ENCODE measurements around the gene PRKN.

The PRKN gene

DNA sequence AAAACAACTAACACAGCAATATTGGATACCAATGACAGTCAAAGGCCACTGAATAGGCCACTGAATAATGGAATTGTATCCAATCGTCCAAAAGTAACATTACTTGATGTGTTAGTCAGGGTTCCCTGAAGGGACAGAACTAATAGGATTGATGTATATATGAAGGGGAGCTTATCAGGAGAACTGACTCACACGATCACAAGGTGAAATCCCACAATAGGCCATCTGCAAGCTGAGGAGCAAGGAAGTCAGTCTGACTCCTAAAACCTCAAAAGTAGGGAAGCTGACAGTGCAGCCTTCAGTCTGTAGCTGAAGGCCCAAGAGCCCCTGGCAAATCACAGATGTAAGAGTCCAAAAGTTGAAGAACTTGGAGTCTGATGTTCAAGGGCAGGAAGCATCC lies 571.4 kb downstream of the PRKN start:
- Histone ChIP-seq H3K4me1 (ENCODE audit: insufficient read depth, low read length) (no peaks in the 10 kb centered on the region), H3K4me3 (ENCODE audit: low read length) (no peak overlapping the region), H3K36me3 (ENCODE audit: insufficient read depth, low read length) (no peaks in the 10 kb centered on the region), H3K27ac (ENCODE audit: low read depth, low read length) (no peak overlapping the region), H3K9me3 (ENCODE audit: insufficient read depth, low read depth, low read length) (0 out of 2 replicates have a peak, but pooled peaks cover 3% of the 10 kb centered on the region), H3K27me3 (ENCODE audit: insufficient read depth, low read length) (no peaks in the 10 kb centered on the region), H3K9ac (ENCODE audit: low read depth, low read length) (no peak overlapping the region)
- 96% methylated on average over 2 of the region's 2 CpGs for WGBS

DNA sequence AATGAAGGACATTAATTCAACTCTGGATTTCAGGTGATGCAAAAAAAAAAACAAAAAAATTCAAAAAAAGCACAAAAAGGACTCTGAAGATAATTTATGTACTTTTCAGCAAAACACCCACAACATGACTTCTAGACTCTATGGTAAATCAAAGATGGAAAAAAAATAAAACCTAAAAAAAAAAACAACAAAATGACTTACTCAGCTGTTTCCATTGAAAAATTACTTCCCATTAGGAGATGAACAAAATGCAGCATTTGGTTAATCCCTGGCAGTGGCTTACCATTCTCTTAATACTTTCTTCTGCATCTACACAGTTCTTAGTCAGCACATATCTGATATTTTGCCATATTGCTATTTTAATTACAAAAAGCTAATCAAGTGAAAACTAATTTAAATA lies 572.6 kb downstream of the PRKN start:
- Histone ChIP-seq H3K36me3 (ENCODE audit: insufficient read depth, low read length) (no peaks in the 10 kb centered on the region), H3K27me3 (ENCODE audit: insufficient read depth, low read length) (no peaks in the 10 kb centered on the region), H3K4me3 (ENCODE audit: low read length) (no peak overlapping the region), H3K27ac (ENCODE audit: low read depth, low read length) (no peak overlapping the region), H3K9me3 (ENCODE audit: insufficient read depth, low read depth, low read length) (0 out of 2 replicates have a peak, but pooled peaks cover 3% of the 10 kb centered on the region), H3K4me1 (ENCODE audit: insufficient read depth, low read length) (peaks cover 4% of the 10 kb centered on the region; the same call in 1 of the 2 replicates), H3K9ac (ENCODE audit: low read depth, low read length) (no peak overlapping the region)

DNA sequence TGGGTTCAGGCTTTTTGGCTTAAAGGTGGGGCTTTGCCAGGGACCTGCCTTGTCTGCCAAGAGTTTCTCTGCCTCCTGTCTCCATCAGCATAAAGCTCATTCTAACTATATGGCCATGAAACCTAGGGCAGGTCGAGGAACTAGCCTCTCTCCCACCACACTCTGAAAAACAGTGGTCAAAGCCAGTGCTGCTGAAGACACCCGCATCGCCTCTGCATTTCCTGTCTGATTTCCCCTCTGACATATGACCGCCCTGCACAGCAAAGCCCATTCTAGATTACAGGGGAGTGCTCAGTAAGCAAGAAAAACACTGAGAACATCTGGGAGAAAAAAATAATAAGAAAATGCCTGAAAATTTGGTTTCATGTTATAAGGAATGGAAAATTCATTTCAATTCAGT lies 573.6 kb downstream of the PRKN start:
- H3K9ac ChIP-seq (ENCODE audit: low read depth, low read length): no peak overlapping the region
- H3K9me3 ChIP-seq (ENCODE audit: insufficient read depth, low read depth, low read length): 0 out of 2 replicates have a peak, but pooled peaks cover 3% of the 10 kb centered on the region
- H3K36me3 ChIP-seq (ENCODE audit: insufficient read depth, low read length): no peaks in the 10 kb centered on the region
- H3K27me3 ChIP-seq (ENCODE audit: insufficient read depth, low read length): no peaks in the 10 kb centered on the region
- peaks cover 11% of the 10 kb centered on the region for H3K4me1 ChIP-seq (ENCODE audit: insufficient read depth, low read length)
- H3K27ac ChIP-seq (ENCODE audit: low read depth, low read length): no peak overlapping the region
- 92% methylated on average over 4 of the region's 4 CpGs for WGBS
- no peak overlapping the region for H3K4me3 ChIP-seq (ENCODE audit: low read length)

DNA sequence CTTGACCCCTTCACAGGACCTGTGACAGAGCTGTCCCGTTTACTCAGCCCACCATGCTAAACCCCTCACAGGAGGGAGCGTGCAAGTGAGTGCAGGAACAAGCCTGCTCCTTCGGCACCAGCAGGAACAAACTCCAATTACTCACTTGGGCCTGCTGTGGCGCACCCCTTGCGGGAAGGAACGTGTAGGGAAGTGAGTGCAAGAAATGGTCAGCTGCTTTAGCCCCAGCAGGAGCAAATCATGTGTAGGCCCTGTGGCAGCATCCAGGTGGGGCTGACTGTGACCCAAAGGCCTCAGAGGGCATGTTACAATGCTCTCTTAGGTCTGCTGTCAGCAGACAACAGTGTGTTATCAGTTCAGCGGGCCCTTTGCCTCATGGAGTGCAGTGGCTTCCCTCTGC lies 574.4 kb downstream of the PRKN start:
- 94% methylated on average over 7 of the region's 7 CpGs for WGBS
- H3K4me1 ChIP-seq (ENCODE audit: insufficient read depth, low read length): peaks cover 11% of the 10 kb centered on the region
- H3K27me3 ChIP-seq (ENCODE audit: insufficient read depth, low read length): no peaks in the 10 kb centered on the region
- 0 out of 2 replicates have a peak, but pooled peaks cover 3% of the 10 kb centered on the region for H3K9me3 ChIP-seq (ENCODE audit: insufficient read depth, low read depth, low read length)
- H3K36me3 ChIP-seq (ENCODE audit: insufficient read depth, low read length): no peaks in the 10 kb centered on the region
- no peak overlapping the region for H3K4me3 ChIP-seq (ENCODE audit: low read length)
- H3K9ac ChIP-seq (ENCODE audit: low read depth, low read length): no peak overlapping the region
- H3K27ac ChIP-seq (ENCODE audit: low read depth, low read length): no peak overlapping the region

DNA sequence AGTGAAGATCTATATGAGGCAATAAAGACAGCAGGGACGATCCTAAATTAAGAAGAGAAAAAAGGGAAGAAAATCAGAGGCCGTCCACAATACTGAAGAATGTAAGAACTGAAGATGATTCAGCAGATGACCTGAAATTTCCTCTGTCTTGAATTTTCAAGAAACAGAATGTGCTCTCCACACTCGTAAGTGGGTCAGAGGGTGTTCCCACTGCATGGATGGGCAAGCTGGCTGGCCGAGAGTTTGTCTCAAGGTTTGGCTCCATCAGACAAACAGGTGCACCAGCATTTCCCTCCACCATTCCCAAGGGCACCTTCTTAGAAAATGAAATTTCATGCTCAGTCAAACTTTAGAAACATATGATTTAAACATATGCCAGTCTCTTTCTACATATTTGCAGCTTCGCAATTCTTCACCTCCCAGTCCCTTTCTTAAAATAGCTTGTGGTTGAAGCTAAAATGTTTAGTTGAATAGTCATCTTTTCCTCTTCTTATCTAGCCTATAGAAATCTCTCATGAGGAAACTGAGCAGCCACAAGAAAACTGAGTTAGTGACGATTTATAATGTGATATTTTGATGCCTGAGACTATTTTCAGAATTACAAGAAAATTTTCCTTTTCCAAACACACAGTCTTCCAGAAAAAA lies 576.4 kb downstream of the PRKN start:
- Histone ChIP-seq H3K9me3 (ENCODE audit: insufficient read depth, low read depth, low read length) (0 out of 2 replicates have a peak, but pooled peaks cover 3% of the 10 kb centered on the region), H3K9ac (ENCODE audit: low read depth, low read length) (no peak overlapping the region), H3K4me3 (ENCODE audit: low read length) (no peak overlapping the region), H3K36me3 (ENCODE audit: insufficient read depth, low read length) (no peaks in the 10 kb centered on the region), H3K27me3 (ENCODE audit: insufficient read depth, low read length) (no peaks in the 10 kb centered on the region), H3K4me1 (ENCODE audit: insufficient read depth, low read length) (peaks cover 11% of the 10 kb centered on the region), H3K27ac (ENCODE audit: low read depth, low read length) (no peak overlapping the region)
- WGBS: 94% methylated on average over 4 of the region's 6 CpGs

DNA sequence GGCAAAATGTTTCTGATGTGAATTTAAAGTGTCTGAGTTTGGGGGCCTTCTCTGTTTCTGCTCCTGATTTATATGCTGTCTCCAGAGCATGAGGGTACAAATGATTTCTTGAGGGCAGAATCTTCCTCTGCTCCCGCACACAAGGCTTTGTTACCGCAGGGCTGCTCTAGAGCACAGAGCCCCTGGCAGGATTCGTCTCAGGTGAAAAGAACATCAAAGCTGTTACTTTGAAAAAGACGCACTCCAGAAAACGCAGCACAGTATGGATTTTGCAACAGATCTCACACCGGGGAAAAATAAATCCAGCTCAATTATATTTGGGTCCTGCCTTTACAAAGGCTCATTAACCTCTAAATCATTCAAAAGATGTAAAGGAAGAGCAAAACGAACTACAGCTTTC lies 577.3 kb downstream of the PRKN start:
- no peak overlapping the region for H3K9ac ChIP-seq (ENCODE audit: low read depth, low read length)
- H3K27ac ChIP-seq (ENCODE audit: low read depth, low read length): no peak overlapping the region; the same call in 1 of the 2 replicates
- no peaks in the 10 kb centered on the region for H3K27me3 ChIP-seq (ENCODE audit: insufficient read depth, low read length)
- peaks cover 11% of the 10 kb centered on the region for H3K4me1 ChIP-seq (ENCODE audit: insufficient read depth, low read length)
- 0 out of 2 replicates have a peak, but pooled peaks cover 3% of the 10 kb centered on the region for H3K9me3 ChIP-seq (ENCODE audit: insufficient read depth, low read depth, low read length)
- WGBS: 93% methylated on average over 7 of the region's 7 CpGs
- no peaks in the 10 kb centered on the region for H3K36me3 ChIP-seq (ENCODE audit: insufficient read depth, low read length)
- H3K4me3 ChIP-seq (ENCODE audit: low read length): no peak overlapping the region

DNA sequence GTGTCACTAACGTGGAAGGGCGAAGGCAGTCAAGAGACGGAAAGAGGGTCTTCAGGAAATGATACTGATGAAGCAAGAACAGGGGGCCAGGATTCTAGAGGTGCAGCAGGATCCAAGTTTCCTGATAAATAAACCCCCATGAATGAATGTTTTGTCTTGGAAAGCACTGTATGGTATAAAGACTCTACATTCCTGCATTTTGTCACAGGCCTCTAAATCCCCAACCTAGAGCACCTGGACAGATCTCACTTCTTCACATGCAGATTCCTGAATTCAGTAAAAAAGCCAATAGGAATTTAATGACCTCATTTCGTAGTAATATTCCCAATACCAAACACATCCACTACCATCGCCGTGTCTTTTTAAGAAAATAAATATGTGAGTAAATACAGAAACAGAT lies 577.8 kb downstream of the PRKN start:
- WGBS: 92% methylated on average over 5 of the region's 6 CpGs
- Histone ChIP-seq H3K27me3 (ENCODE audit: insufficient read depth, low read length) (no peaks in the 10 kb centered on the region), H3K4me3 (ENCODE audit: low read length) (no peak overlapping the region), H3K27ac (ENCODE audit: low read depth, low read length) (no peak overlapping the region), H3K9ac (ENCODE audit: low read depth, low read length) (no peak overlapping the region), H3K4me1 (ENCODE audit: insufficient read depth, low read length) (peaks cover 11% of the 10 kb centered on the region), H3K9me3 (ENCODE audit: insufficient read depth, low read depth, low read length) (0 out of 2 replicates have a peak, but pooled peaks cover 3% of the 10 kb centered on the region), H3K36me3 (ENCODE audit: insufficient read depth, low read length) (no peaks in the 10 kb centered on the region)

DNA sequence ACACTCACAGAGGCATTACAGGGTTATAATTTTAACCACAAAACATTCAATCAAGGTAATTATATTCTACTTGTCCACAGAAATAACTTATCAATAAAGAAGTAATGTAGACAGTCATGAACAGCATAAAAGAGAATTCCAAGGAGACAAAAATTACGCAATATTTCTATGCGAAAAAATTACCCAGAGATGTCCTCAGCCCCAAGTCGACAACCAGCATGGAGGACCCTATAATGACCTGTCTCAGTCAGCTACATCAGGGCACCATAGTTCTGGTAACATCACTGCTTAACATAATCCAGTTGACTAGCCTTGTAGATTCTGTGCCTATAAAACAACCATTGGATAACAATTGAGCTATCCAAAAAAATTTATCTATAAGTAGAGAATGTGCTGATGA lies 579.8 kb downstream of the PRKN start:
- Histone ChIP-seq H3K9me3 (ENCODE audit: insufficient read depth, low read depth, low read length) (no peaks in the 10 kb centered on the region), H3K4me3 (ENCODE audit: low read length) (no peak overlapping the region), H3K36me3 (ENCODE audit: insufficient read depth, low read length) (no peaks in the 10 kb centered on the region), H3K4me1 (ENCODE audit: insufficient read depth, low read length) (peaks cover 11% of the 10 kb centered on the region), H3K27ac (ENCODE audit: low read depth, low read length) (no peak overlapping the region), H3K27me3 (ENCODE audit: insufficient read depth, low read length) (no peaks in the 10 kb centered on the region), H3K9ac (ENCODE audit: low read depth, low read length) (no peak overlapping the region)
- 98% methylated on average over 3 of the region's 3 CpGs for WGBS

DNA sequence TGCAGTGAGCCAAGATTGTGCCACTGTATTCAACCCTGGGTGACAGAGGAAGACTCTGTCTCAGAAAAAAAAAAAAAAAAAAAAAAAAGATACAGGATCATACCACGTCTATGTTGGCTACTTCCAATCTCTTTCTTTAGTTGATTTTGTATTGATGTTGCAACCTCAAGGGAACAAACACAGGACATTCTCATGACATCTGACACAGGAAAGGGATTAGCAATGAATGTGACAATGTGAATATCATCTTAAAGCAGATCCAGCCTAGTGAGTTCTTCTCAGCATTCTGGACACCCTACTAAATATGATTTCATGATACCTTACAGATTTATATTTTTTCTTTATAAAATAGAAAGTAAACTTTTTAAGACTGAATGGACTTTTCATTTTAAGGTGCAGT lies 580.3 kb downstream of the PRKN start:
- Histone ChIP-seq H3K9ac (ENCODE audit: low read depth, low read length) (no peak overlapping the region), H3K36me3 (ENCODE audit: insufficient read depth, low read length) (no peaks in the 10 kb centered on the region), H3K27ac (ENCODE audit: low read depth, low read length) (no peak overlapping the region), H3K27me3 (ENCODE audit: insufficient read depth, low read length) (no peaks in the 10 kb centered on the region), H3K4me3 (ENCODE audit: low read length) (no peak overlapping the region), H3K9me3 (ENCODE audit: insufficient read depth, low read depth, low read length) (no peaks in the 10 kb centered on the region), H3K4me1 (ENCODE audit: insufficient read depth, low read length) (peaks cover 11% of the 10 kb centered on the region)
- WGBS: 89% methylated on average over 1 of the region's 1 CpG

DNA sequence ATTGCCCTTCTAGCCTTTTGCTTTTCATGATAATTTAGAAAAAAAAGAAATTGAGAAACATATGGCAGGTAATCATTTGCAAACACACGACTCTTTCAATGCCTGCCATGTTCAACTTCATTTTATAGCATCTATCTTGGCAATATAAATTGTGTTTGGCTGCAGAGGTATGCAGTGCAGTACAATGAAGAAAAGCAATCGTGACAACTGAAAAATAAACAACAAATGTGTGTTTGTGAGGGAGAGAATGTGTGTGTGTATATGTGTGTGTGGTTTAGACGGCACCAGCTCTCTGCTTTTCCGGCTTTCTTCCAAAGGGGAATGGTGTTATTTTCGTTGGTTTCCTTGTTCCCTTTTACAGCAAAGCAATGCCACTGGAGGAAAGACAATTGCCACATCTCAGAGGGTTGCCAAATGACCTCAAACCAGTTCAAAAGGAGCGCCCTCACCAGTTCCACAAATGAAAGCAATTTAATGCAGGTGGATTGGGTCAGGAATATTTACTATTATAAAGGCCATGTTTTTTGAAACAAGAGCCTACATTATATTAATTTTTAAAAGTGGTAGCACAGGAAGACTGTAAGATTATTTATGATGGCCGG lies 587.2 kb downstream of the PRKN start:
- 96% methylated on average over 7 of the region's 7 CpGs for WGBS
- H3K36me3 ChIP-seq (ENCODE audit: insufficient read depth, low read length): no peaks in the 10 kb centered on the region

DNA sequence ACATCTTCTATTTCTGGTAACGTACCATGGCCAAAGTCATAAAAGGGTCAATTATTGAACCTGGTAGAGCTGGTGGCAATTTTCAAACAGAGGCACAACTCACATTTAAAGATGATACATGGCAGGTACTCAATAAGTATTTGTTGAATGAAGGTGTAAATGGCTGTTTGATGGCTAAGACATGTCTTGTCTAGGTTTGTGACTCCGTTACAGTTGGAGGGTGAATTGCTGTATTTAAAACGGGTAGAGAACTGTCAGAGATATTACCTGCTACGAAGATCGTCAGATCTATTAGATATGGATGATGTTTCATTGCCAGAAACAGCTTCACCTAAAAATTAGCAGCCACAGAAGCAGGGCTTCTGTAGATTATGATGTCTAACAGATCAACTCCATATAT lies 601.9 kb downstream of the PRKN start:
- no peak overlapping the region for H3K9ac ChIP-seq (ENCODE audit: low read depth, low read length)
- H3K27ac ChIP-seq (ENCODE audit: low read depth, low read length): no peak overlapping the region
- H3K27me3 ChIP-seq (ENCODE audit: insufficient read depth, low read length): no peaks in the 10 kb centered on the region
- no peaks in the 10 kb centered on the region for H3K4me1 ChIP-seq (ENCODE audit: insufficient read depth, low read length)
- H3K36me3 ChIP-seq (ENCODE audit: insufficient read depth, low read length): no peaks in the 10 kb centered on the region
- 89% methylated on average over 5 of the region's 5 CpGs for WGBS
- no peaks in the 10 kb centered on the region for H3K9me3 ChIP-seq (ENCODE audit: insufficient read depth, low read depth, low read length)
- H3K4me3 ChIP-seq (ENCODE audit: low read length): no peak overlapping the region

More for the DNA sequence above, 587.2 kb downstream of the PRKN start:
- Histone ChIP-seq H3K9ac (ENCODE audit: low read depth, low read length) (no peak overlapping the region), H3K4me1 (ENCODE audit: insufficient read depth, low read length) (no peaks in the 10 kb centered on the region), H3K9me3 (ENCODE audit: insufficient read depth, low read depth, low read length) (peaks cover 8% of the 10 kb centered on the region; the same call in 1 of the 2 replicates), H3K27me3 (ENCODE audit: insufficient read depth, low read length) (no peaks in the 10 kb centered on the region), H3K4me3 (ENCODE audit: low read length) (no peak overlapping the region), H3K27ac (ENCODE audit: low read depth, low read length) (no peak overlapping the region)
